OCI-LY7 (cell line): ENCODE data around the gene INF2. TPM values are rescaled to one million over a fixed set of nuclear protein-coding genes. Genes with fewer than 3 reads are reported as not detected.

Experiments
- BruUV-seq: library from RNA; stranded (reverse); fragments of 400-500 nt; replicated peaks from 2 replicates; lab custom pipeline; 2021; lab: Mats Ljungman, UMichigan
- CTCF ChIA-PET: fragments of 300-600 bp; sonication (Branson Sonifier 250); formaldehyde crosslinking; loops from one replicate; lab custom pipeline; 2022; ENCODE audit warnings: antibody characterized with exemption; ENCODE audit not compliant: unreplicated experiment; lab: Charles Lee
- POLR2A ChIA-PET: fragments of 300-600 bp; sonication (Branson Sonifier 250); formaldehyde crosslinking; loops from one replicate; lab custom pipeline; 2022; ENCODE audit warnings: antibody characterized with exemption; lab: Charles Lee
- DNase-seq: peaks from one replicate; pipeline ENCODE4 v3.0.0-alpha.2; 2015; ENCODE audit warnings: low spot score
- H2AFZ ChIP-seq: fragments of 200-600 bp; sonication (generic), shearing (Covaris generic); 2 replicates; pipeline ENCODE4 v1.6.1; 2014; ENCODE audit warnings: mild to moderate bottlenecking, antibody characterized with exemption, low read length, moderate library complexity
- H3K27ac ChIP-seq: fragments of 200-600 bp; sonication (generic); 2 replicates; pipeline ENCODE4 v1.5.1; 2014; ENCODE audit warnings: mixed run types, low read depth, mild to moderate bottlenecking, moderate library complexity, low read length, inconsistent platforms; ENCODE audit not compliant: poor library complexity, severe bottlenecking
- H3K36me3 ChIP-seq: fragments of 200-600 bp; sonication (generic); 2 replicates; pipeline ENCODE4 v1.6.1; 2014; ENCODE audit warnings: mild to moderate bottlenecking, antibody characterized with exemption, low read length, moderate library complexity, mixed read lengths; ENCODE audit not compliant: insufficient read depth
- H3K4me1 ChIP-seq: fragments of 200-600 bp; sonication (generic); 2 replicates; pipeline ENCODE4 v1.5.1; 2014; ENCODE audit warnings: mild to moderate bottlenecking, low read length; ENCODE audit not compliant: insufficient read depth, poor library complexity, severe bottlenecking
- H3K4me2 ChIP-seq: fragments of 200-600 bp; sonication (generic); 2 replicates; pipeline ENCODE4 v1.6.1; 2014; ENCODE audit warnings: mild to moderate bottlenecking, low read length
- H3K4me3 ChIP-seq: fragments of 200-600 bp; sonication (generic); 2 replicates; pipeline ENCODE4 v1.5.1; 2014; ENCODE audit warnings: mild to moderate bottlenecking, low read depth, low read length; ENCODE audit not compliant: poor library complexity, severe bottlenecking
- H3K79me2 ChIP-seq: fragments of 200-600 bp; sonication (generic); 2 replicates; pipeline ENCODE4 v1.6.1; 2016; ENCODE audit warnings: low read depth, mild to moderate bottlenecking, low read length, moderate library complexity, mixed read lengths; ENCODE audit not compliant: insufficient read depth
- H3K9me2 ChIP-seq: fragments of 200-600 bp; sonication (generic); 2 replicates; pipeline ENCODE4 v1.6.1; 2016; ENCODE audit warnings: mild to moderate bottlenecking, low read length, mixed read lengths; ENCODE audit not compliant: insufficient read depth
- H3K9me3 ChIP-seq: fragments of 200-600 bp; sonication (generic); 2 replicates; pipeline ENCODE4 v1.6.1; 2014; ENCODE audit warnings: mild to moderate bottlenecking, mixed run types, low read length, mixed read lengths
- H4K20me1 ChIP-seq: fragments of 200-600 bp; sonication (generic); 2 replicates; pipeline ENCODE4 v1.6.1; 2014; ENCODE audit warnings: mild to moderate bottlenecking, antibody characterized with exemption, low read length, moderate library complexity, mixed read lengths; ENCODE audit not compliant: insufficient read depth
- EZH2phosphoT487 ChIP-seq: fragments of 200-600 bp; sonication (generic); IDR thresholded peaks from 2 replicates; pipeline ENCODE4 v1.6.1; 2018; ENCODE audit warnings: low read depth, borderline replicate concordance, mild to moderate bottlenecking, mixed run types, antibody characterized with exemption, low read length, moderate library complexity, mixed read lengths
- intact Hi-C: fragments of 100-400 bp; cut with micrococcal nuclease; formaldehyde crosslinking; loops from one replicate; pipeline ENCODE4 v1.10.0; 2022; ENCODE audit not compliant: unreplicated experiment
- total RNA-seq, 2 experiments: library from RNA; depleted of rRNA in 1 of 2; stranded (reverse); fragments of >200 nt in 1 of 2; shearing (Covaris generic) in 1 of 2; gene quantifications; 2 replicates each; pipeline ENCODE4 v1.2.3, GENCODE V29; 2014 to 2022
- TF ChIP-seq, protein P1 (sequence below): fragments of 200-600 bp; sonication (generic); conservative IDR thresholded peaks from 2 replicates; pipeline ENCODE4 v1.5.1; 2014; ENCODE audit warnings: mild to moderate bottlenecking, antibody characterized with exemption, low read length, moderate library complexity, mixed read lengths

INF2 gene
- total RNA-seq, 2 experiments from 2014 or later: 39.4 to 51.6 TPM

DNA sequence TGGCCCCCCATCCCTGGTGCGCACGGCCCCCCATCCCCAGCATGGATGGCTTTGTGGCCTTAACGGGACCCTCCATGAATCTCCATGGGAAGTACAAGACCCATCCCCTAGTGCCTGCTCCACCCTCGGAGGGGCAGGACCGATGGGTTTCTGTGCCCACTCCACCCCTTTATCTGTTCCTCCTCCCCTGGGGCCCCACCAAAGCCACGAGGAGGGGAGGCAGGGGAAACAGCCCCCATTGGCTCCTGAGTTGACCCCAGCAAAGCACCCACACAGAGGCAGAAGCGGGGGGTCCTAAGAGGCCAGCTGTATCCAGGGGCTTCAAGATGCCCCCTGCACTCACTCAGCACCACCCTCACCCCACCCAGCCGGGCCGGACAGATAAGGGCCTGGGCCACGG lies 48.7 kb upstream of the INF2 start:
- POLR2A ChIA-PET: no interaction called here
- TF ChIP-seq, protein P1, sequence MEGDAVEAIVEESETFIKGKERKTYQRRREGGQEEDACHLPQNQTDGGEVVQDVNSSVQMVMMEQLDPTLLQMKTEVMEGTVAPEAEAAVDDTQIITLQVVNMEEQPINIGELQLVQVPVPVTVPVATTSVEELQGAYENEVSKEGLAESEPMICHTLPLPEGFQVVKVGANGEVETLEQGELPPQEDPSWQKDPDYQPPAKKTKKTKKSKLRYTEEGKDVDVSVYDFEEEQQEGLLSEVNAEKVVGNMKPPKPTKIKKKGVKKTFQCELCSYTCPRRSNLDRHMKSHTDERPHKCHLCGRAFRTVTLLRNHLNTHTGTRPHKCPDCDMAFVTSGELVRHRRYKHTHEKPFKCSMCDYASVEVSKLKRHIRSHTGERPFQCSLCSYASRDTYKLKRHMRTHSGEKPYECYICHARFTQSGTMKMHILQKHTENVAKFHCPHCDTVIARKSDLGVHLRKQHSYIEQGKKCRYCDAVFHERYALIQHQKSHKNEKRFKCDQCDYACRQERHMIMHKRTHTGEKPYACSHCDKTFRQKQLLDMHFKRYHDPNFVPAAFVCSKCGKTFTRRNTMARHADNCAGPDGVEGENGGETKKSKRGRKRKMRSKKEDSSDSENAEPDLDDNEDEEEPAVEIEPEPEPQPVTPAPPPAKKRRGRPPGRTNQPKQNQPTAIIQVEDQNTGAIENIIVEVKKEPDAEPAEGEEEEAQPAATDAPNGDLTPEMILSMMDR: no peak
- no peak for TF ChIP-seq EZH2phosphoT487
- Histone ChIP-seq H2AFZ (no peak overlapping the region), H3K9me2 (no peaks in the 10 kb centered on the region), H3K4me3 (no peak overlapping the region), H3K4me2 (no peak overlapping the region), H3K4me1 (no peaks in the 10 kb centered on the region), H3K36me3 (no peaks in the 10 kb centered on the region), H4K20me1 (no peaks in the 10 kb centered on the region), H3K79me2 (no peaks in the 10 kb centered on the region), H3K27ac (no peak overlapping the region), H3K9me3 (no peaks in the 10 kb centered on the region)
- no TSS peak for BruUV-seq
- intact Hi-C loops: loop anchor here (1.0 to 10.0 kb wide), 2 partner anchors 503 to 566 kb away; no protein-coding TSS in a partner anchor
- no peak for DNase-seq
- CTCF ChIA-PET: no interaction called here

DNA sequence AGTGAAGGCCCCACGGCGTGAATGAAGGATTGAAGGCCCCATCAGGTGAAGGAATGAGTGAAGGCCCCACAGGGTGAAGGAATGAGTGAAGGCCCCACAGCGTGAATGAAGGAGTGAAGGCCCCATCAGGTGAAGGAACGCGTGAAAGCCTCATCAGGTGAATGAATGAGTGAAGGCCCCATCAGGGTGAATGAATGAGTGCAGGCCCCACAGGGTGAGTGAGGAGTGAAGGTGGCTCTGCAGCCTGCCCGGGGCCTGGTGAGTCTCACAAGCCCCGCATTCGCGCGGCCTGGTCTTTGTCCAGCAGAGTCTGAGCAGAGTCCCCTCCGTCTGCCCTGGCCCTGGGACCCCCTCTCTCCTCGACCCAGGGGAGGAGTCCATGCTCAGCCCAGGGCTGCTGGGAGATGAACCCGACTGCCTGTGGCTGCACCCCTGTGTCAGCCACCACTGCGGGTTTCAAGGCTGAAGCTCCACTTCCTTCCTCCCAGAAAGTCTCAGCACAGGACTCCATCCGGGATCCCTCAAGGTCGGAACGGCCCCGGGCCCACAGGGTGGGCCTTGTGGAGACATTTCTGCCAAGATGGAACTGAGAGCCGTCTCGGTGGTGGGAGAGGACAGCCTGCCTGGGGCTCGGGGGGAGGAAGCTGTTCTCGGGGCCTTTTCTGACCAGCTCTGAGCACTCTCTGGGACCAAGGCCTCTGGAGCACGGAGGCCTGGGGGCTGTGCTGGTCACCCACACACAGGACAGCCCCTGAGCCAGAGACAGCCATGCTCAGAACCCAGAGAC lies 47.5 kb upstream of the INF2 start:
- DNase-seq: no peak
- Histone ChIP-seq H3K36me3 (no peaks in the 10 kb centered on the region), H2AFZ (no peak overlapping the region), H4K20me1 (no peaks in the 10 kb centered on the region), H3K9me2 (no peaks in the 10 kb centered on the region), H3K79me2 (no peaks in the 10 kb centered on the region), H3K4me1 (no peaks in the 10 kb centered on the region), H3K4me2 (no peak overlapping the region), H3K27ac (no peak overlapping the region), H3K4me3 (no peak overlapping the region), H3K9me3 (no peaks in the 10 kb centered on the region)
- intact Hi-C loops: loop anchor here (10.0 kb wide), 1 partner anchor 567 kb away; no protein-coding TSS in a partner anchor
- no TSS peak for BruUV-seq
- ChIA-PET CTCF (no interaction called here), POLR2A (no interaction called here)
- no peak for TF ChIP-seq EZH2phosphoT487
- TF ChIP-seq, protein P1: no peak

DNA sequence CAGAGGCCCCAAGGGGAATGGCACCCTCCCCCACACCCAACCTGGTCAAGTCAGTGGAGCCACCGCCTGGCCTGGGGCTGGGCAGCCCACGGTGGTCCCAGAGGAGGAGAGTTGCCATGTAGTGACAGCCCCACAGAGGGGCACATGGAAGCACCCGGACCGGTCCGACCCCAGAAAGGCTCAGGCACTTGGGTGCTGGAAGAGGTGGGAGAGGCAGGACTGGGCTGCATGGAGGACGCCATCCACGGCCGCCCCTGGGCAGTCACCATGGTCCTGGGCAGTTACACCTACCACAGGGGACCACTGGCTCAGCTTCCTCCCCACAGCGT lies 46.9 kb upstream of the INF2 start:
- CTCF ChIA-PET: no interaction called here
- H3K27ac ChIP-seq: no peak overlapping the region
- H3K9me2 ChIP-seq: no peaks in the 10 kb centered on the region
- H3K9me3 ChIP-seq: no peaks in the 10 kb centered on the region
- H4K20me1 ChIP-seq: no peaks in the 10 kb centered on the region
- no peaks in the 10 kb centered on the region for H3K4me1 ChIP-seq
- H3K4me2 ChIP-seq: no peak overlapping the region
- no peak overlapping the region for H2AFZ ChIP-seq
- no peak for DNase-seq
- TF ChIP-seq, protein P1: no peak
- TF ChIP-seq EZH2phosphoT487: no peak
- BruUV-seq: no TSS peak
- no peak overlapping the region for H3K4me3 ChIP-seq
- intact Hi-C loops: loop anchor here (10.0 kb wide), 1 partner anchor 568 kb away; no protein-coding TSS in a partner anchor
- POLR2A ChIA-PET: no interaction called here
- H3K79me2 ChIP-seq: no peaks in the 10 kb centered on the region
- no peaks in the 10 kb centered on the region for H3K36me3 ChIP-seq
